ENCODE results near the gene ST7L. TPM values are rescaled to one million over a fixed set of nuclear protein-coding genes. Genes with fewer than 3 reads are reported as not detected.

ST7L gene
- total and polyA plus RNA-seq, 9 of the 15 experiments (the other 6 are each of a cell fraction or from before 2014, with no cell fraction given) = 9.0 to 32.5 (median 26.6) TPM

GRCh38 chr1:112554411-112554810 is 64.5 kb downstream of the ST7L start:
- no TSS peak for BruUV-seq (replicated peaks)
- intact Hi-C loops (cut with micrococcal nuclease) = no loop called here
- no peak for DNase-seq (ENCODE audit: extremely low read depth in 1 of 4, low spot score in 3 of 4)

More at GRCh38 chr1:112554411-112554810, 64.5 kb downstream of the ST7L start:
- H3K36me3 ChIP-seq (ENCODE audit: control insufficient read depth, insufficient read depth, low read length) = no peaks in the 10 kb centered on the region; the same call in 2 of the 3 replicates
- H3K27ac ChIP-seq (ENCODE audit: extremely low read depth, low read depth, low read length) = no peak overlapping the region
- H4K20me1 ChIP-seq (replicated peaks; ENCODE audit: control insufficient read depth, insufficient read depth, low read length) = no peaks in the 10 kb centered on the region
- in situ Hi-C loops (cut with MboI) = no loop called here
- H3K9ac ChIP-seq (ENCODE audit: insufficient read depth in 1 of 2, low read depth in 2 of 2, low read length in 2 of 2) = no peak overlapping the region
- CTCF ChIA-PET (ENCODE audit: low intra/inter-chr PET ratio) = no interaction called here
- H3K79me2 ChIP-seq (ENCODE audit: control insufficient read depth, insufficient read depth, low read length) = no peaks in the 10 kb centered on the region
- no peaks in the 10 kb centered on the region for H3K9me1 ChIP-seq (ENCODE audit: control insufficient read depth, insufficient read depth, low read length)
- no peak overlapping the region for H2AFZ ChIP-seq (ENCODE audit: low read depth, low read length)
- no peak for TF ChIP-seq NCOA1 (IDR thresholded peaks at IDR 0.05; ENCODE audit: low read depth)
- TF ChIP-seq OTX1 (CRISPR knock-in tag; IDR thresholded peaks at IDR 0.05) = no peak
- no peak for TF ChIP-seq ZNF384 (IDR thresholded peaks at IDR 0.05; ENCODE audit: low read depth, low read length)
- no peak for TF ChIP-seq ETV6 (IDR thresholded peaks at IDR 0.05; ENCODE audit: borderline replicate concordance in 1 of 2, low read depth in 2 of 2, low read length in 1 of 2)
- no peak for TF ChIP-seq ETV6 (CRISPR knock-in tag; IDR thresholded peaks at IDR 0.05; ENCODE audit: borderline replicate concordance)
- no peak for TF ChIP-seq E2F8 (IDR thresholded peaks at IDR 0.05; ENCODE audit: low read depth, partially characterized antibody)
- no peak for TF ChIP-seq POLR3A (IDR thresholded peaks at IDR 0.05; ENCODE audit: borderline replicate concordance, extremely low read depth, insufficient read depth, insufficient read length)
- TF ChIP-seq, protein P1, sequence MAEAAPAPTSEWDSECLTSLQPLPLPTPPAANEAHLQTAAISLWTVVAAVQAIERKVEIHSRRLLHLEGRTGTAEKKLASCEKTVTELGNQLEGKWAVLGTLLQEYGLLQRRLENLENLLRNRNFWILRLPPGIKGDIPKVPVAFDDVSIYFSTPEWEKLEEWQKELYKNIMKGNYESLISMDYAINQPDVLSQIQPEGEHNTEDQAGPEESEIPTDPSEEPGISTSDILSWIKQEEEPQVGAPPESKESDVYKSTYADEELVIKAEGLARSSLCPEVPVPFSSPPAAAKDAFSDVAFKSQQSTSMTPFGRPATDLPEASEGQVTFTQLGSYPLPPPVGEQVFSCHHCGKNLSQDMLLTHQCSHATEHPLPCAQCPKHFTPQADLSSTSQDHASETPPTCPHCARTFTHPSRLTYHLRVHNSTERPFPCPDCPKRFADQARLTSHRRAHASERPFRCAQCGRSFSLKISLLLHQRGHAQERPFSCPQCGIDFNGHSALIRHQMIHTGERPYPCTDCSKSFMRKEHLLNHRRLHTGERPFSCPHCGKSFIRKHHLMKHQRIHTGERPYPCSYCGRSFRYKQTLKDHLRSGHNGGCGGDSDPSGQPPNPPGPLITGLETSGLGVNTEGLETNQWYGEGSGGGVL (CRISPR knock-in tag; IDR thresholded peaks at IDR 0.05) = no peak
- TF ChIP-seq RBM15 (IDR thresholded peaks at IDR 0.05; ENCODE audit: insufficient read depth, low read length) = no peak
- POLR2A ChIA-PET = no interaction called here
- no peaks in the 10 kb centered on the region; a peak in 1 of 5 replicates for H3K4me1 ChIP-seq (replicated peaks in 1 of 2; ENCODE audit: control insufficient read depth in 2 of 2, insufficient read depth in 2 of 2, low read length in 2 of 2)
- H3K9me3 ChIP-seq (replicated peaks; ENCODE audit: control insufficient read depth, insufficient read depth, low read depth, low read length) = no peaks in the 10 kb centered on the region
- H3K27me3 ChIP-seq (ENCODE audit: control insufficient read depth in 2 of 2, insufficient read depth in 2 of 2, low read length in 2 of 2) = no peaks in the 10 kb centered on the region
- no peak overlapping the region for H3K4me3 ChIP-seq
- no peak for ATAC-seq
- no peak for FAIRE-seq
- no peak overlapping the region for H3K4me2 ChIP-seq (ENCODE audit: insufficient read depth, low read length)

Data from K562 (cell line).